ENCODE results near the gene RAB11FIP5. TPM values are rescaled to one million over a fixed set of nuclear protein-coding genes. Genes with fewer than 3 reads are reported as not detected.

RAB11FIP5 gene
- total RNA-seq, 1 experiment from 2014 or later, result 26.6 TPM

- H4K20me1 ChIP-seq (ENCODE audit: low read length), result 0 out of 2 replicates have a peak, but pooled peaks cover 3% of the 10 kb centered on the region
- H3K9ac ChIP-seq (ENCODE audit: low read length), result no peak overlapping the region
- no peaks in the 10 kb centered on the region for H3K9me2 ChIP-seq (replicated peaks; ENCODE audit: low read length)
- CTCF ChIA-PET, result no interaction called here
- no peak overlapping the region for H3K27ac ChIP-seq (ENCODE audit: low read length)
- ATAC-seq (no peak), DNase-seq (no peak)
- no peak for TF ChIP-seq CTCF (conservative IDR thresholded peaks at IDR 0.05; ENCODE audit: low read depth, low read length)
- TF ChIP-seq EZH2phosphoT487 (IDR thresholded peaks at IDR 0.05; ENCODE audit: borderline replicate concordance, low read length), result no peak
- TF ChIP-seq EZH2 (IDR thresholded peaks at IDR 0.05; ENCODE audit: low read length, unreplicated experiment), result no peak
- no peak overlapping the region for H2AFZ ChIP-seq (ENCODE audit: low read length)
- no peak overlapping the region for H3K4me2 ChIP-seq (ENCODE audit: low read length)
- intact Hi-C loops (cut with micrococcal nuclease), result no loop called here
- H3K4me1 ChIP-seq (ENCODE audit: insufficient read depth, low read length), result no peaks in the 10 kb centered on the region
- H3F3A ChIP-seq (ENCODE audit: low read length, unreplicated experiment), result no peaks in the 10 kb centered on the region
- POLR2A ChIA-PET (ENCODE audit: unreplicated experiment), result no interaction called here
- H3K79me2 ChIP-seq (ENCODE audit: low read length), result peaks cover 18% of the 10 kb centered on the region; the same call in 1 of the 2 replicates
- H3K27me3 ChIP-seq (ENCODE audit: low read length), result no peaks in the 10 kb centered on the region
- no TSS peak for BruUV-seq (replicated peaks)
- H3K4me3 ChIP-seq (ENCODE audit: low read length), result no peak overlapping the region
- no peaks in the 10 kb centered on the region for H3K9me3 ChIP-seq (ENCODE audit: low read length)
- H3K36me3 ChIP-seq (ENCODE audit: low read depth, low read length), result peaks cover 8% of the 10 kb centered on the region
Measured at GRCh38 chr2:73080321-73081131, 32.2 kb downstream of the RAB11FIP5 start.

GRCh38 chr2:73079636-73080035 is 33.1 kb downstream of the RAB11FIP5 start:
- Histone ChIP-seq H3K27ac (ENCODE audit: low read length) (no peak overlapping the region), H3K4me1 (ENCODE audit: insufficient read depth, low read length) (no peaks in the 10 kb centered on the region), H3K27me3 (ENCODE audit: low read length) (no peaks in the 10 kb centered on the region), H3K79me2 (ENCODE audit: low read length) (peaks cover 10% of the 10 kb centered on the region; the same call in 1 of the 2 replicates), H3K4me2 (ENCODE audit: low read length) (no peak overlapping the region), H3K9me2 (replicated peaks; ENCODE audit: low read length) (no peaks in the 10 kb centered on the region), H3K36me3 (ENCODE audit: low read depth, low read length) (peaks cover 5% of the 10 kb centered on the region), H2AFZ (ENCODE audit: low read length) (no peak overlapping the region), H3K9ac (ENCODE audit: low read length) (no peak overlapping the region), H3F3A (ENCODE audit: low read length, unreplicated experiment) (no peaks in the 10 kb centered on the region), H4K20me1 (ENCODE audit: low read length) (0 out of 2 replicates have a peak, but pooled peaks cover 3% of the 10 kb centered on the region), H3K4me3 (ENCODE audit: low read length) (no peak overlapping the region), H3K9me3 (ENCODE audit: low read length) (no peaks in the 10 kb centered on the region)
- TF ChIP-seq EZH2 (IDR thresholded peaks at IDR 0.05; ENCODE audit: low read length, unreplicated experiment), result no peak
- no peak for TF ChIP-seq EZH2phosphoT487 (IDR thresholded peaks at IDR 0.05; ENCODE audit: borderline replicate concordance, low read length)
- no peak for TF ChIP-seq CTCF (conservative IDR thresholded peaks at IDR 0.05; ENCODE audit: low read depth, low read length)
- intact Hi-C loops (cut with micrococcal nuclease), result no loop called here
- DNase-seq (no peak), ATAC-seq (no peak)
- ChIA-PET CTCF (no interaction called here), POLR2A (ENCODE audit: unreplicated experiment) (no interaction called here)
- BruUV-seq (replicated peaks), result no TSS peak

Data from PC-3 (cell line).